ENCODE measurements around the gene RACGAP1.
A peak's percentile ranks its signal among the peaks of the same experiment; 100 is the strongest.

DNA sequence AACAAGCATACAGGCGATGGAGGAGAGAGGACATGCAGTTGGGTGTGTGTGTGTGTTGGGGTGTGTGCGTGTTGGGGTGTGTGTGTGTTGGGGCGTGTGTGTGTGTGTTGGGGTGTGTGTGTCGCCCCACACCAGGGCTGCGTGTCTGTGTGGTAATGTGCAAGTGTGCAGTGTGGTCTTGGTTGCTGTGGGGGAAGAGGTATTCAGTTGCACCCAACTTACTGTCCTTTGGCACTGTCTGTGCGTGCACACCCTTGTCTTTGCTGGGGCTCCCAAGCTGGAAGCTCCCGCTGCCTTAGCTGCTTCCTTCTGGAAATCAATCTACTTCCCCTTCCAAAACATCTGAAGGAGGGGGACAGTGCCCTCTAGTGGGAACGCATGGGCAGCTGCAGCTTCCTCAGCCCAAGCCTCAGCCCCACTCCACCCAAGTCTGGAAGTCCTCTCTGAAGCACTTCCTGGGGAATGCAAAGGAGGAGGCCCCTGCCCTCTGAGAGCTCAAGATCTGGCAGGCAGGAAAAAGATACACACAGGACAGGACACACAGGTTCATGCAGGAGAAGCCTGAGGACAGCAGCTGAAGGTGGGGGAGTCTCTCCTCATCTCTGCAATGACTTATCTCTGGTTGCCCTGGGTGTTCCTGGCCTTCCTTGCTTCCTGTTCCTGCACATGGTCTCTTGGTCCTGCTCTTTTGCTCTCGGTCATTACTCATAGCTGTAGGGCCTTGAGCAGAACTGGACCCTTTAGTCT lies 45.2 kb upstream of the RACGAP1 start:
- TF ChIP-seq CTCF (IDR thresholded peaks at IDR 0.05) (peak; percentile 96), POLR2AphosphoS5 (IDR thresholded peaks at IDR 0.05; ENCODE audit: low read depth, low read length) (no peak)
- TF ChIP-seq, protein P1, sequence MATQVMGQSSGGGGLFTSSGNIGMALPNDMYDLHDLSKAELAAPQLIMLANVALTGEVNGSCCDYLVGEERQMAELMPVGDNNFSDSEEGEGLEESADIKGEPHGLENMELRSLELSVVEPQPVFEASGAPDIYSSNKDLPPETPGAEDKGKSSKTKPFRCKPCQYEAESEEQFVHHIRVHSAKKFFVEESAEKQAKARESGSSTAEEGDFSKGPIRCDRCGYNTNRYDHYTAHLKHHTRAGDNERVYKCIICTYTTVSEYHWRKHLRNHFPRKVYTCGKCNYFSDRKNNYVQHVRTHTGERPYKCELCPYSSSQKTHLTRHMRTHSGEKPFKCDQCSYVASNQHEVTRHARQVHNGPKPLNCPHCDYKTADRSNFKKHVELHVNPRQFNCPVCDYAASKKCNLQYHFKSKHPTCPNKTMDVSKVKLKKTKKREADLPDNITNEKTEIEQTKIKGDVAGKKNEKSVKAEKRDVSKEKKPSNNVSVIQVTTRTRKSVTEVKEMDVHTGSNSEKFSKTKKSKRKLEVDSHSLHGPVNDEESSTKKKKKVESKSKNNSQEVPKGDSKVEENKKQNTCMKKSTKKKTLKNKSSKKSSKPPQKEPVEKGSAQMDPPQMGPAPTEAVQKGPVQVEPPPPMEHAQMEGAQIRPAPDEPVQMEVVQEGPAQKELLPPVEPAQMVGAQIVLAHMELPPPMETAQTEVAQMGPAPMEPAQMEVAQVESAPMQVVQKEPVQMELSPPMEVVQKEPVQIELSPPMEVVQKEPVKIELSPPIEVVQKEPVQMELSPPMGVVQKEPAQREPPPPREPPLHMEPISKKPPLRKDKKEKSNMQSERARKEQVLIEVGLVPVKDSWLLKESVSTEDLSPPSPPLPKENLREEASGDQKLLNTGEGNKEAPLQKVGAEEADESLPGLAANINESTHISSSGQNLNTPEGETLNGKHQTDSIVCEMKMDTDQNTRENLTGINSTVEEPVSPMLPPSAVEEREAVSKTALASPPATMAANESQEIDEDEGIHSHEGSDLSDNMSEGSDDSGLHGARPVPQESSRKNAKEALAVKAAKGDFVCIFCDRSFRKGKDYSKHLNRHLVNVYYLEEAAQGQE (IDR thresholded peaks at IDR 0.05; ENCODE audit: insufficient read depth in 1 of 2, low read depth in 2 of 2, low read length in 1 of 2) = no peak
